Measurements from ENCODE around the gene NFIC.

The NFIC gene

GRCh38 chr19:3408996-3409345 is 42.6 kb downstream of the NFIC start:
- TF ChIP-seq ZNF565 (CRISPR knock-in tag; conservative IDR thresholded peaks at IDR 0.05; ENCODE audit: low read depth) (no peak), RARB (CRISPR knock-in tag; IDR thresholded peaks at IDR 0.05) (no peak), TCF4 (CRISPR knock-in tag; IDR thresholded peaks at IDR 0.05; ENCODE audit: borderline replicate concordance) (no peak), CREB5 (CRISPR knock-in tag; IDR thresholded peaks at IDR 0.05; ENCODE audit: low read depth) (no peak), OSR1 (CRISPR knock-in tag; IDR thresholded peaks at IDR 0.05) (no peak), POU6F1 (CRISPR knock-in tag; IDR thresholded peaks at IDR 0.05; ENCODE audit: borderline replicate concordance, low read depth) (no peak), SNAI2 (CRISPR knock-in tag; IDR thresholded peaks at IDR 0.05) (no peak), ESRRG (CRISPR knock-in tag; IDR thresholded peaks at IDR 0.05) (no peak), ZFP30 (CRISPR knock-in tag; IDR thresholded peaks at IDR 0.05) (no peak), ARNTL (CRISPR knock-in tag; IDR thresholded peaks at IDR 0.05; ENCODE audit: borderline replicate concordance, low read depth) (no peak), ZC3H10 (CRISPR knock-in tag; IDR thresholded peaks at IDR 0.05) (no peak), ZFP3 (CRISPR knock-in tag; IDR thresholded peaks at IDR 0.05) (no peak)
- TF ChIP-seq, protein P1, sequence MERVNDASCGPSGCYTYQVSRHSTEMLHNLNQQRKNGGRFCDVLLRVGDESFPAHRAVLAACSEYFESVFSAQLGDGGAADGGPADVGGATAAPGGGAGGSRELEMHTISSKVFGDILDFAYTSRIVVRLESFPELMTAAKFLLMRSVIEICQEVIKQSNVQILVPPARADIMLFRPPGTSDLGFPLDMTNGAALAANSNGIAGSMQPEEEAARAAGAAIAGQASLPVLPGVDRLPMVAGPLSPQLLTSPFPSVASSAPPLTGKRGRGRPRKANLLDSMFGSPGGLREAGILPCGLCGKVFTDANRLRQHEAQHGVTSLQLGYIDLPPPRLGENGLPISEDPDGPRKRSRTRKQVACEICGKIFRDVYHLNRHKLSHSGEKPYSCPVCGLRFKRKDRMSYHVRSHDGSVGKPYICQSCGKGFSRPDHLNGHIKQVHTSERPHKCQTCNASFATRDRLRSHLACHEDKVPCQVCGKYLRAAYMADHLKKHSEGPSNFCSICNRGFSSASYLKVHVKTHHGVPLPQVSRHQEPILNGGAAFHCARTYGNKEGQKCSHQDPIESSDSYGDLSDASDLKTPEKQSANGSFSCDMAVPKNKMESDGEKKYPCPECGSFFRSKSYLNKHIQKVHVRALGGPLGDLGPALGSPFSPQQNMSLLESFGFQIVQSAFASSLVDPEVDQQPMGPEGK (CRISPR knock-in tag; IDR thresholded peaks at IDR 0.05; ENCODE audit: borderline replicate concordance): no peak
- TF ChIP-seq, protein P2, sequence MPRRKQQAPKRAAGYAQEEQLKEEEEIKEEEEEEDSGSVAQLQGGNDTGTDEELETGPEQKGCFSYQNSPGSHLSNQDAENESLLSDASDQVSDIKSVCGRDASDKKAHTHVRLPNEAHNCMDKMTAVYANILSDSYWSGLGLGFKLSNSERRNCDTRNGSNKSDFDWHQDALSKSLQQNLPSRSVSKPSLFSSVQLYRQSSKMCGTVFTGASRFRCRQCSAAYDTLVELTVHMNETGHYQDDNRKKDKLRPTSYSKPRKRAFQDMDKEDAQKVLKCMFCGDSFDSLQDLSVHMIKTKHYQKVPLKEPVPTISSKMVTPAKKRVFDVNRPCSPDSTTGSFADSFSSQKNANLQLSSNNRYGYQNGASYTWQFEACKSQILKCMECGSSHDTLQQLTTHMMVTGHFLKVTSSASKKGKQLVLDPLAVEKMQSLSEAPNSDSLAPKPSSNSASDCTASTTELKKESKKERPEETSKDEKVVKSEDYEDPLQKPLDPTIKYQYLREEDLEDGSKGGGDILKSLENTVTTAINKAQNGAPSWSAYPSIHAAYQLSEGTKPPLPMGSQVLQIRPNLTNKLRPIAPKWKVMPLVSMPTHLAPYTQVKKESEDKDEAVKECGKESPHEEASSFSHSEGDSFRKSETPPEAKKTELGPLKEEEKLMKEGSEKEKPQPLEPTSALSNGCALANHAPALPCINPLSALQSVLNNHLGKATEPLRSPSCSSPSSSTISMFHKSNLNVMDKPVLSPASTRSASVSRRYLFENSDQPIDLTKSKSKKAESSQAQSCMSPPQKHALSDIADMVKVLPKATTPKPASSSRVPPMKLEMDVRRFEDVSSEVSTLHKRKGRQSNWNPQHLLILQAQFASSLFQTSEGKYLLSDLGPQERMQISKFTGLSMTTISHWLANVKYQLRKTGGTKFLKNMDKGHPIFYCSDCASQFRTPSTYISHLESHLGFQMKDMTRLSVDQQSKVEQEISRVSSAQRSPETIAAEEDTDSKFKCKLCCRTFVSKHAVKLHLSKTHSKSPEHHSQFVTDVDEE (CRISPR knock-in tag; IDR thresholded peaks at IDR 0.05): no peak
- no peak for ATAC-seq

GRCh38 chr19:3409346-3410064 is 43.1 kb downstream of the NFIC start:
- ATAC-seq: no peak
- TF ChIP-seq, protein P1 (CRISPR knock-in tag; IDR thresholded peaks at IDR 0.05; ENCODE audit: borderline replicate concordance): no peak
- TF ChIP-seq SNAI2 (CRISPR knock-in tag; IDR thresholded peaks at IDR 0.05) (no peak), ZFP30 (CRISPR knock-in tag; IDR thresholded peaks at IDR 0.05) (no peak), POU6F1 (CRISPR knock-in tag; IDR thresholded peaks at IDR 0.05; ENCODE audit: borderline replicate concordance, low read depth) (no peak), ZNF70 (CRISPR knock-in tag; IDR thresholded peaks at IDR 0.05) (no peak), GLIS3 (CRISPR knock-in tag; IDR thresholded peaks at IDR 0.05) (no peak), TOX (CRISPR knock-in tag; IDR thresholded peaks at IDR 0.05; ENCODE audit: borderline replicate concordance) (no peak), ESRRG (CRISPR knock-in tag; IDR thresholded peaks at IDR 0.05) (no peak)
- TF ChIP-seq, protein P2 (CRISPR knock-in tag; IDR thresholded peaks at IDR 0.05): no peak
